Measurements from ENCODE around the gene MAPK9.

MAPK9 gene

GRCh38 chr5:180251141-180251540 is 40.7 kb downstream of the MAPK9 start:
- TF ChIP-seq TAF1 (IDR thresholded peaks at IDR 0.05; ENCODE audit: borderline replicate concordance, insufficient read depth, low read length) (no peak), SIN3A (IDR thresholded peaks at IDR 0.05; ENCODE audit: borderline replicate concordance, insufficient read depth, low read length) (no peak), FOXP2 (optimal IDR thresholded peaks at IDR 0.05; ENCODE audit: borderline replicate concordance, extremely low read depth, extremely low read length, insufficient read depth) (no peak), REST (IDR thresholded peaks at IDR 0.05; ENCODE audit: insufficient read depth in 1 of 2, low read depth in 2 of 2, low read length in 2 of 2) (no peak), POLR2AphosphoS5 (IDR thresholded peaks at IDR 0.05; ENCODE audit: low read depth, low read length) (no peak)

GRCh38 chr5:180250329-180250728 is 41.6 kb downstream of the MAPK9 start:
- no peak for TF ChIP-seq FOXP2 (optimal IDR thresholded peaks at IDR 0.05; ENCODE audit: borderline replicate concordance, extremely low read depth, extremely low read length, insufficient read depth)
- TF ChIP-seq REST (IDR thresholded peaks at IDR 0.05; ENCODE audit: insufficient read depth in 1 of 2, low read depth in 2 of 2, low read length in 2 of 2): no peak
- TF ChIP-seq TAF1 (IDR thresholded peaks at IDR 0.05; ENCODE audit: borderline replicate concordance, insufficient read depth, low read length): no peak
- TF ChIP-seq SIN3A (IDR thresholded peaks at IDR 0.05; ENCODE audit: borderline replicate concordance, insufficient read depth, low read length): no peak
- TF ChIP-seq POLR2AphosphoS5 (IDR thresholded peaks at IDR 0.05; ENCODE audit: low read depth, low read length): no peak

GRCh38 chr5:180241600-180241999 is 50.3 kb downstream of the MAPK9 start:
- no peak for TF ChIP-seq SIN3A (IDR thresholded peaks at IDR 0.05; ENCODE audit: borderline replicate concordance, insufficient read depth, low read length)
- TF ChIP-seq FOXP2 (optimal IDR thresholded peaks at IDR 0.05; ENCODE audit: borderline replicate concordance, extremely low read depth, extremely low read length, insufficient read depth): no peak
- TF ChIP-seq POLR2AphosphoS5 (IDR thresholded peaks at IDR 0.05; ENCODE audit: low read depth, low read length): no peak
- TF ChIP-seq REST (IDR thresholded peaks at IDR 0.05; ENCODE audit: insufficient read depth in 1 of 2, low read depth in 2 of 2, low read length in 2 of 2): no peak
- no peak for TF ChIP-seq TAF1 (IDR thresholded peaks at IDR 0.05; ENCODE audit: borderline replicate concordance, insufficient read depth, low read length)

GRCh38 chr5:180238631-180239030 is 53.3 kb downstream of the MAPK9 start:
- TF ChIP-seq POLR2AphosphoS5 (IDR thresholded peaks at IDR 0.05; ENCODE audit: low read depth, low read length) (no peak), SIN3A (IDR thresholded peaks at IDR 0.05; ENCODE audit: borderline replicate concordance, insufficient read depth, low read length) (no peak)

GRCh38 chr5:180235846-180236245 is 56.0 kb downstream of the MAPK9 start:
- TF ChIP-seq TAF1 (IDR thresholded peaks at IDR 0.05; ENCODE audit: borderline replicate concordance, insufficient read depth, low read length) (no peak), SIN3A (IDR thresholded peaks at IDR 0.05; ENCODE audit: borderline replicate concordance, insufficient read depth, low read length) (no peak), FOXP2 (optimal IDR thresholded peaks at IDR 0.05; ENCODE audit: borderline replicate concordance, extremely low read depth, extremely low read length, insufficient read depth) (no peak), REST (IDR thresholded peaks at IDR 0.05; ENCODE audit: insufficient read depth in 1 of 2, low read depth in 2 of 2, low read length in 2 of 2) (no peak), POLR2AphosphoS5 (IDR thresholded peaks at IDR 0.05; ENCODE audit: low read depth, low read length) (no peak)

All from PFSK-1 (cell line).